RWPE2 (cell line): ENCODE results near the gene FAM20C.

Experiments
- ATAC-seq: fragments of 200-7000 bp; cut with Tn5 transposase; 3 replicates; pipeline ENCODE4 v1.9.1; 2021; ENCODE audit warnings: low read depth
- DNase-seq: peaks from one replicate; pipeline ENCODE4 v3.0.0-alpha.2; 2020; ENCODE audit warnings: low spot score
- H3K27ac ChIP-seq: fragments of 450-650 bp; 2 replicates; pipeline ENCODE4 v1.5.1; 2017; ENCODE audit warnings: mild to moderate bottlenecking; ENCODE audit not compliant: poor library complexity, severe bottlenecking
- H3K27me3 ChIP-seq: fragments of 250-450 bp; sonication (Bioruptor Pico); 2 replicates; pipeline ENCODE4 v1.5.1; 2021; ENCODE audit warnings: mild to moderate bottlenecking, moderate library complexity; ENCODE audit not compliant: insufficient read depth, poor library complexity, severe bottlenecking
- H3K36me3 ChIP-seq: fragments of 250-450 bp; sonication (Bioruptor Pico); 2 replicates; pipeline ENCODE4 v1.5.1; 2020; ENCODE audit warnings: low read depth, mild to moderate bottlenecking, moderate library complexity
- H3K4me1 ChIP-seq: fragments of 250-450 bp; sonication (Bioruptor Pico); 2 replicates; pipeline ENCODE4 v1.5.1; 2021; ENCODE audit warnings: mild to moderate bottlenecking, moderate library complexity; ENCODE audit not compliant: insufficient read depth, poor library complexity, severe bottlenecking
- H3K4me3 ChIP-seq: fragments of 250-450 bp; sonication (Bioruptor Pico); 2 replicates; pipeline ENCODE4 v1.5.1; 2021; ENCODE audit warnings: mild to moderate bottlenecking, moderate library complexity; ENCODE audit not compliant: severe bottlenecking
- H3K9me3 ChIP-seq: fragments of 250-450 bp; sonication (Bioruptor Pico); 2 replicates; pipeline ENCODE4 v1.5.1; 2021; ENCODE audit warnings: mild to moderate bottlenecking, moderate library complexity; ENCODE audit not compliant: severe bottlenecking
- CTCF ChIP-seq: fragments of 450-650 bp; IDR thresholded peaks from one replicate; pipeline ENCODE4 v1.5.1; 2017; ENCODE audit warnings: mild to moderate bottlenecking, moderate library complexity; ENCODE audit not compliant: poor library complexity, severe bottlenecking

The FAM20C gene

GRCh38 chr7:150811-151221 lies 41.6 kb upstream of the FAM20C start:
- no peak for ATAC-seq

GRCh38 chr7:151346-152050 lies 40.9 kb upstream of the FAM20C start:
- peaks cover 9% of the 10 kb centered on the region for H3K4me1 ChIP-seq
- no peak for TF ChIP-seq CTCF

More at GRCh38 chr7:150811-151221, 41.6 kb upstream of the FAM20C start:
- Histone ChIP-seq H3K9me3 (no peaks in the 10 kb centered on the region), H3K27ac (no peak overlapping the region), H3K27me3 (no peaks in the 10 kb centered on the region), H3K4me3 (no peak overlapping the region), H3K4me1 (peaks cover 9% of the 10 kb centered on the region), H3K36me3 (peaks cover 10% of the 10 kb centered on the region)
- no peak for DNase-seq
- TF ChIP-seq CTCF = no peak

GRCh38 chr7:152702-153391 lies 39.5 kb upstream of the FAM20C start:
- Histone ChIP-seq H3K4me1 (peaks cover 9% of the 10 kb centered on the region), H3K4me3 (no peak overlapping the region), H3K9me3 (no peaks in the 10 kb centered on the region), H3K27ac (no peak overlapping the region), H3K36me3 (no peaks in the 10 kb centered on the region), H3K27me3 (no peaks in the 10 kb centered on the region)
- no peak for TF ChIP-seq CTCF
- DNase-seq (peak; percentile 29), ATAC-seq (no peak)

More at GRCh38 chr7:151346-152050, 40.9 kb upstream of the FAM20C start:
- no peaks in the 10 kb centered on the region for H3K9me3 ChIP-seq
- peaks cover 10% of the 10 kb centered on the region for H3K36me3 ChIP-seq
- no peak overlapping the region for H3K27ac ChIP-seq
- DNase-seq (peak; percentile 11), ATAC-seq (no peak)
- no peaks in the 10 kb centered on the region for H3K27me3 ChIP-seq
- H3K4me3 ChIP-seq = no peak overlapping the region

- Histone ChIP-seq H3K9me3 (no peaks in the 10 kb centered on the region), H3K4me3 (no peak overlapping the region), H3K4me1 (peaks cover 5% of the 10 kb centered on the region), H3K36me3 (no peaks in the 10 kb centered on the region), H3K27ac (no peak overlapping the region), H3K27me3 (no peaks in the 10 kb centered on the region)
- ATAC-seq (no peak), DNase-seq (no peak)
- no peak for TF ChIP-seq CTCF
These were observed 38.8 kb upstream of the FAM20C start for GRCh38 chr7:153604-154003.
